Stromal cell of bone marrow (primary cell): ENCODE data around the gene TPPP3.

Experiments used
- DNase-seq: peaks from one replicate; pipeline ENCODE4 v3.0.0-alpha.2; 2012; ENCODE audit warnings: low read depth

Gene TPPP3

DNA sequence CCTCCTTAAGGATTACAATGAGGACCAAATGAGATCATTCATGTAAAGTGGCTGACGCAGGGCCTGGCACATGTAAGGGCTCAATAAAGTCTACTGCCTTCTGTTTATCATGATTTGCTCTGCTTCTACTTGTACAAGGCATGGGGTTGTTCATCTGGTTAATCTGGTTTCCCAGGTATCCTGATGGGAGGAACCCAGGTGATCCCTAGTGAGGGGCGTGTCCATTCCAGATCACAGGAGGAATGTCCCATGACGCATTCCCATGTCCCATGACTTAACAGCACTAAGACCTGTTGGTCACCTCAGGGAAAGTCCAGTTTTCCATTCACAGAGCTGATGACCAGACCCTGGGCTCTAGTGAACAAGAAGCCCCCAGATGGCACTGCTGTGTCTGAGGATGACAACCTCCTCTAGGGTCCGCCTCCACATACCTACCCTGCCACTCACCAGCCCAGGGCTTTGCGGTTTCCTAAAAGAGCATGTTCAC, 11.5 kb upstream of the TPPP3 start:
- no peak for DNase-seq

DNA sequence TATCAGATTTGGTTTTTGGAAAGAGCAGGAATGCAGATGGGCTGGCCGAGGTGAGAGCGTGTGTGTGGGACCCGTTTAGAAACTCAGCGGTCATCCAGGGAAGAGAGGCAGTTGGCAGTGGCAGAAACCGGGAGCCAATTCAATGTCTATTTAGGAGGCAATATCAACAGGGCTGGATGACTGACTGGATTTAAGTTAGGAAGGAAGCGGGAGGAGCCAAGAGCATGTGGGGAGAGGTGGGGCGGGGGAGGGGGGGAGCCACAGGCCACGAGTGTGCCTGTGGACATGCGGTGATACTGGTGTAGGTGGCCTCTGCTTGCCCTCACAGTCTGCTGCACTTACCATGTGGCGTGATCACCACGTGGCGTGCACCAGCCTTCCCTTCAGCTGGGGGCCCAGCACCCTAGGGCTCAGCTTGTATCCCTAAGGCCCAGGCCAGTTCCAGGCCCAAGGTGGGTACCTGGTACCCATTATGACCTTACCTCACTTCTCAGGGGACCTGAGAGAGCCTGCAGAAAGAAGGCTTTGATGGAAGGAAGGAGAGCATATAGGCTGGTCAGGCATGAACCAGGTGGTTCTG, 10.8 kb upstream of the TPPP3 start:
- DNase-seq = no peak

DNA sequence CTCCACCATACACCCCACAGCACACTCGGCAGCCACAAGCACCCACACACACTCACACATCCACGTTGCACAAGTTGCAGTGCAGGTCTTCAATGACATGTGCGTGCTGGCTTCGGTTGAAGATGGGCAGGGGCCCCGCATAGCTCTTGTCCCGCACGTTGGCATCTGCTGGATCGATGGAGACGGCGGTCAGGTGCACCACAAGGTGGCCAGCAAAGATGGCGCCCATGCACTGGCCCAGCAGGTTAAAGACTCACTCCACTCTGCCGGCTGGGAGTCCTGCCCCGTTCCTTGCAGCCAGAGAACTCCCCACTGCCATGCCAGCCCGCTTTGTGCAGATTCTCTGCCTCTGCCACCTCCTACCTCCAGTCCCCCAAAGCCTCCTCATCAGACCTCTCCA, 7.6 kb upstream of the TPPP3 start:
- no peak for DNase-seq

DNA sequence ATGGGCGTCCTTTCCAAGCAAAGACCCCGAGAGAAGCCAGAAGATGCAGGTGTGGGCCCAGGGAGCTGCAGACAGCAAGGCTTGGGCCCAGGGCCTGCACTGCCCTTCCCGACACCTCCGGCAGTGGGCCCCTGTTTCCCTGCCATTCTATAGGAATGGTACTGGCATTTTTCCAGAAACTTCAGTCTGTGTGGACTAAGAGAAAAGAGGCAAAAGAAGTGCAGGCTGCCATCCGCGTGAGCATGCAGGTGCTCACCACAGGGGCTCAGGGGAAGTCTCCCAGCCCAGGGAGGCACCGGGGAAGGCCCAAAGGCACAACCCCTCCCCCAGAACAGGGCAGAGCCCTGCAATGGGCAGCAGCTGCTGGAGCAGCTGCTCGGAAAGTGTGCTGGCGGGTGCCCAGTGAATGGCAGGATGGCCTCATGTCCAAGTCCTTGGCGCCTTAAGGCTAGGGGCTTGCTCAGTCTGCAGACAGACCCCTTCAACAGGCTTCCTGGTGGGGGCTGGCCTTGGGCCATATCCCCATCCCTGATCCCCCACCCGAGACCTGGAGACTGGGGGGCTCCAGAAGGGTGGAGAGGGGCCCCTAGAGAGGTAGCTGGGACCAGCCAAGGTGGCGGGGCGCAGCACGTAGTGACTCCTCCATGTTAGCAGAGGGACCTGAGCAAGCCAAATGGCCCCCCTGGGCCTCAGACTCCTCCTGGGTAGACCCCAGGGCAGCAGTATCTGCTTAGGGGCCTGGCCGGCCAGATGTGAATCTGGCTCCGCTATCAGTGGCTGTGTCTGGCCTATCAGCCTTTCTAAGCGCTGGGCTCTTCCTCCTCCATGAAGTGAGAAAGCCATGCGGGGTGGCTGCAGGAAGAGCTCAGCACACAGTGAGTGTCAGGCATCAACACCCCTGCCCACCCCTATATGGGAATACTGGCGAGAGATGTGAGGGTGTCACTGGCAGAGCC, 6.7 kb upstream of the TPPP3 start:
- no peak for DNase-seq

DNA sequence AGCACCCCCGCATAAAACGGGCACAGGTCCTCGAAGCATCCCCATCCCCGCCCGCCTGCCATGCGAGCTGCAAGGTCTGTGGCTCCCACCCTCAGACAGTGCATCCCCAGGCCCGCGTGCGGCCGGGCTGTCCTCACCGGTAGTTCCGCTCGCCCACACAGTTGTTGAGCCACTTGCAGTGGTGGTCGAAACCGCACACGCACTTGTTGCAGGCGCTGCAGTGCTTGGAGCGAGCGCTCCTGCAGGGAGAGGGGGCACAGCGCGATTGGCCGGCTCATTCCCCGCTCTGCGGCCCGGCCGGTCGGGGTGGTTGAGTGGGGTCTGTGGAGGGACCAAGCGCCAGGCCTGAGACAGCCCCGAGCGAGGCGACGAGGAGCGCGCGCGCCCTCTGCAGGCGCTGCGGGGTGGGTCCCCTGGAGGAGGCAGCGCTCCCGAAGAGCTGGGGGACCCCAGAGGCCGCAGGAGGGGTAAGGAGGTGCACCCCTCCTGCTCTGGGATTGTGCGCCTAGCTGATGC, 6.0 kb upstream of the TPPP3 start:
- DNase-seq = no peak

DNA sequence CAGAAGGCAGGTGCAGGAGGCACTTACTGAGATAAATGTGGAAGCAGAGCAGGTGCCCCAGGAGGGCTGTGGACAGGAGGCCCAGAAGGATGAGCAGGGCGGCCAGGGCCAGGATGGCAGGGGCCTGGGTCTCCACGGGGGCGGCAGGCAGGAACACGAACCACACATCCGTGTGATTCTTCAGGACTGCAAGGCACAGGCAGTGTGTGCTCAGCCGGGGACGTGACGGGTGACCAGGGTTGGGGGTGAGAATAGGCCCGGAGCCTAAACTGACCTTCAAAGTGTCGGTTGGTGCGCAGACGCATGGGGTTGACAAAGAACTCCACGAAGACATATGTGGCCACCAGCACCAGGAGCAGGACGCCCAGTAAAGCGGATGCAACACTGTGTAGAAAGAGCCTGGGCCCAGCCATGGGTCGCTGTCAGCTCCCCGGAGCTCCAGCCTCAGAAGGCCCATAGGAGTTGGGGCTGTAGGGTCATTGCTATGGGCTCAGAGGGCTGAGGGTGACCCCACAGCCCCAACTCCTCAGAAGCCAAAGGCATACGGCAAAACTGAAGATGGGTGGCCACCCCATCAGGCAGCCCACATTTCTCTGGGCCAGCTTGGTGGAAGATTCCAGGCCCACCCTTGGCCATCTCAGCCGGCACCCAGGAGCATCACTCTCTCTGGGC, 5.4 kb upstream of the TPPP3 start:
- DNase-seq = no peak

DNA sequence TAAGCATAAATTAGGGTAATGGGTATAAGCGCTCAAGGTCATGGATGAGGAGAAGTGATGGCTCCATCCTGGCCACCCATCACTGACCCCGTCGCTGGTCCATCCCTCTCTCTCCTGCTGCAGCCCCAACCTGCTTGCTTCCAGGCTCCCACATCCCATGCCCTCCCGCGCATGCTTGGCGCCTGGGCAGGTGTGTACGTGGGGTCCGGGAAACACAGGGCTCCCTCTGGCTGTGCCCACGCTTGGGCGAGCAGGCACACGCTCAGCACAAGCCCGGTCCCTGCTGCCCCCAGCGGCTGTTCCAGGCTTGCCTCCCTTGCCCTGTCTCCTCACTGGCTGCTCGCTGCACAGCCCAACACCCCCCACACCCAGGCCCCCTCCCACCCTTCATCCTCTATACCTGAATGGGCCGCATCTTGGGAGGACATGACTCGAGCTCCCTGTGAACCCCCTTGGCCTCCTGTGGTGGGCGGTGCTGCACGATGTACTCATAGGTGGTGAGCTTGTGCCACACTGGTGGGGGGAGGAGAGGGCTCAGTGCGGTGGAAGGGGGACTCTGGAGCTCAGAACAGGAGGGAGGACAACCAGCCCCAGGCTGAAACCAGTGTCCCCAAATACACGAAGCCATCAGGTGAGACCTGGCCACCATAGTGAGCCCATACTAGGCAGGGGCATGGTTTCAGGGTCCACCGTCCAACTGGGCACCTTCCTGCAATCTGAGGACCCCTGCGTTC, 4.7 kb upstream of the TPPP3 start:
- no peak for DNase-seq

DNA sequence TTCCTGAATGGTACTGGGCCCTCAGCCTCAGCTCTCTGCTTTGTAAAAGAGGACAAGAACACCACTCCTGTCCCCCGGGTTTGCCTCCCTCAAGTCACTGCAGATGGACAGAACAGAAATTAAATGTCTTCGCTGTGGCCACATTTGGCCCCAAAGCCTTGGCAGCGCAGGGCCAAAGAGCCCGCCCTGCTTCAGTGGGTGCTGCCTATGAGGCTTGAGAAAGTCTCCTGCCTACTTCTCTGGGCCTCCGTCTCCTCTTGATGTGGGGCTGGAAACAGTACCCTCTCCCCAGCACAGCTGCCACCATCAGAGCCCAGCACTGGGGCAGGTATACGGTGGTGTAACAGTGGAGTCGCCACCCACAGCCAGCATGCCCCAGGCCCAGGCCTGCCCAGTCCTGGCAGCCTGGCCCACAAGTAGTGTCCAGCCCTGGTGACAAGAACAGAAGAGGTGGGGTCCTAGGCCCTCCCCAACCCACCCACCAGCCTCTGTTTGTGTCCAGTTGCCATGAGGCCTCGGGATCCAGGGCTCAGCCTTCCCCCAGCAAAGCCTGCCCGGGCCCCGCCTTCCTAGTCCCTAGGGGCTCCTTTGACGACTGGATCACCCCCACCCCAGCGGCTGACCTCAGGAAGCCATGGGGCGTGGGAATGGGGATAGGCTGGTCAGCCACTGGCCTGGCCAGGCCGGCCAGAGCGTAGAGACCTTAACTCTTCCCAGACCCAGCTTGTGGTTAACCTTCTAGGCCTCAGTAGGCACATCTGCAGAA, 3.9 kb upstream of the TPPP3 start:
- no peak for DNase-seq

DNA sequence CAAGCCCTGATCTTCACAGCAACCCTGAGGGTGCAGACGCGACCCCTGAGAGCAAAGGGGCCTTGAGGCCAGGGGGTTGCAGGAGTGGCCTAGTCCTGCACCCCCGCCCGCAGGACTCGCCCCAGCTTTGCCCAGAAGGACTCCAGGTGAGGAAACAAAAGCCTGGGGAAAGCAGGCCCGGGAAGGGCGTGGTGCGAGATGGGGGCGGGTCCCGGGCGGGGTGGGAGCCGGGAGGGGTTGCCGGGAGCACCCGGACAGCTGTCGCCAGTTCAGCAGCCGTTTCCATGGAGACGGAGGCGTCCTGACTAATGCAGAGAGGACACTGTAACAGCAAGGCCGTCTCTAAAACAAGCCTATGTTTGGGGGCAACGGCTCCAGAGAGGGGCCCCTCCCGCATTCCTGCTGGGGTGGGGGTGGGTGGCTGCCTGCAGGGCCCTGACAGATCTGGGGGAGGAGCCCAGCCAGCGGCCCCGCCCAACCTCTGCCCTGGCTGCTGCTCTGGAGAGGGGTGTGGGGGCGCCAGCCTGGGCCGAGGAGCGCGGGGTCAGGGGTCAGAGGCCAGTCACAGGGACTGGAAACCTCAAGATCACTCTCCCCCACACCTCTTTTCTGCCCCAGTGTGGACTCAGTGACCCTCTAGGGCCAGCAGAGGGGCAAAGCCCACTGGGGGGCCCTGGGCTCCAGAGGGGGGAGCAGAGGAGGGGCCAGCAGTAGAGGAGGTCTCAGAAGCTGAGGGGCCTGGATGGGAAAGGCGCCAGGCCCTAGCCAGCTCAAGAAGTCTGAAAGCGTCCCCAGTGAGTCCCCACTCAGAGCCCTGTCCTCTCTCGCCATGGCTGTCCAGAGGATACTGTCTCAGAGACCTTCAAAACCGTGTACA, 3.1 kb upstream of the TPPP3 start:
- DNase-seq = peak; percentile 53

DNA sequence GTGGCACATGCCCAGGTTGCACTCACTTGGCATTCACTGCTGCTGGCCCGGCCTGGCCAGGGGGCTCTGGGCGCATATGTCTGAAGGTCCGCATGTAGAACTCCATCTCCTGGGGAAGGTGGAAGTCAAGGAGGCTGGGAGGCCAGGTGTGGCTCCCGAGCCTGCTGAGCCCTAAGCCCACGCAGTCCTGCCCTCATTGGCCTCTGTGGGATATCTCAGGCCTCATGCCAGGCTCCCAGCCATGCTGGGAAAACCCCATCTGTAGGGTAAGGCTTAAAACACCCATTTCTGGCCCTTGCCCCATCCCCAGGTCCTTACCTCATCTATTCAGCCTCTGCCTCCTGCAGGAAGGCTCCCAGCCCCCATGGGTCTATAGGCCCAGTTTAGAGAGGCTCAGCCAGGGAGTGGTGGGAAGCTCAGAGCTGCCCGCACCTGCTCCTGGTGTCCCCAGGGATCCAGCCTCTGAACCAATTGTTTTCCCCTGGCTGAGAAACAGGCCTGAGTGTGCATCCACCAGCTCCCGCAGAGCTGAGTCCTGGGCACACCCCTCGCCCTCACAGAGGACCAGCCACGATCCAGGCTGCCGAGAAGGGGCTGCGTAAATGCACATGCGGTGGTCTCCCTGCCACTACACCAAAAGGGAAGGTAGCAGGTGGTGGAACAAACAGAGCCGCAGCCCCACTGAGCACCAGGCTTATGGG, 2.3 kb upstream of the TPPP3 start:
- DNase-seq = no peak

DNA sequence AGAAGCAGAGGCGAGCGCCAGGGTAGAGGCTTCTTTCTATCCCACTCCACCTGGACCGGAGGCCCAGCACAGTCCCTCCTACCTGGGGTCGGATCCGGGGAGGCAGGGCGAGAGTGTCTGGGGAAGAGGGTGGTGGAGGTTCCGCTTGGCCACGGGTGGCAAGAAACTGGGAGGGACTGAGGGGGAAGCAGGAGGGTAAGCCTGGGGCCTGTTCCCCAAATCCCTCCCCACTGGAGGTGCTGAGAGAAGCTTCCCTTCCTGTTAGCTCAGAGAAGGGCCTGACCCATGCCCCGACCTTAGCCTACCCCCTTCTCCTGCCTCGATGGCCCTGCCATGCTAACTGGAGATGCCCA, 1.8 kb upstream of the TPPP3 start:
- DNase-seq = no peak

DNA sequence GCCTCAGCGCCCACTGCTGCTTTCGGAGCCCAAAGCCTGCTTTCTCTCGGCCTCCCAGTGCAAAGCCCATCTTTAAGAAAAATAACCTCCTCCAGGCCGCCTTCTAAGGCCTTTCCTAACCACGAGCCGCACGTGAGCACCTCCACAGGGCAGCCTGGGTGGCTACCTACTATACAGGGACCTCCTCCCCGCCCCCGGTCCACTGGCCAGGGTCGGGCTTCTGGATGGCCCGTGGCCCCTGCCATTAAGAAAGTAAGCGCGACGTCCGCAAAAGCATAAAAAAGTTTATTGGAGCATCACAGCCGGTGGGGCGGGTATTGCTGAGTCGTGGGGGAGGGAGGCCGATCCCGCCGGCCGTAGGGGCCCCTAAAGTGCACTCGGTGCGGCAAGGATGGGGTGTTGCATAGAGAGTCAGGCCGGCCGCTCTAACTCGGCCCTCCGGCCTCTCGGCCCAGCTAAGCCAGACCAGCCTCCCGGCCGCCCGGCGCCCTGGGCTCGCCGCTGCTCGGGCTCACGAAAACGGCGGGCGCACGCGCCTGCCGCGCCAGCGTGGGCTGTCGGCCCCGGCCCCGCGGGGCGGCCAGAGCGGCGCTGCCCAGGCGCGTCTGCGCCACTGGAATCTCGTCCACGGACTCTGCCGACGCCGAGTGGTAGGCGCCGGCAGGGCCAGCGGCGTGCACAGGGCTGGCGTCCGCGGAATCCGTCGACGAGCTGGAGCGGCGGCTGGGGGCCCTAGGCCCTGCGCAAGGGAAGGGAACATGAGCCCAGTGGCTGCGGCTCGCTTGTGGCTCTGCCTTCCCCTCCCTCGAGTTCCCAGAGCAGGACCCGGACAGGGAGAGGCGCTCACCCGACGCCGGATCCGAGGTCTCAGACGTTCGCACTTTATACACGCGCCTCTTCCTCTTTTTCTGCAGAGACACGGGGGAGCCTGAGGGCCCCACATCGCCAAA, 1.1 kb upstream of the TPPP3 start:
- no peak for DNase-seq

DNA sequence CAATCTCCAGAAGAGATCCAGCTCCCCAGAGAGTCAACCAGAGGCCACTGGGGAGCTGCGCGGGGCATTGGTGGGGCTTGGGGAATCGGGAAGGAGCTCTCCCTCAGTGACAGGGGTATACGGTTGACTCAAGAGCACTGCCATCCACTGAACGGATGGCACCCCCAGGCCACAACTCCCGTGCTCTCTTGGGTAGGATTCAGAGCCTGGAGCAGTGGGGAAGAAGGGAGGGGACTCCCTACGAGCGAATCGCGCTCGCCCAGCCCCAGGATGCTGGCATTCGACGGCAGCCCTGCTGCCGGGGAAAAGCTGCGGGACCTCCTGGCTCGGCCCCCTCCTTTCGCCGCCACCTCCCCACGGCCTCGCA, 473 bp upstream of the TPPP3 start:
- DNase-seq = no peak

DNA sequence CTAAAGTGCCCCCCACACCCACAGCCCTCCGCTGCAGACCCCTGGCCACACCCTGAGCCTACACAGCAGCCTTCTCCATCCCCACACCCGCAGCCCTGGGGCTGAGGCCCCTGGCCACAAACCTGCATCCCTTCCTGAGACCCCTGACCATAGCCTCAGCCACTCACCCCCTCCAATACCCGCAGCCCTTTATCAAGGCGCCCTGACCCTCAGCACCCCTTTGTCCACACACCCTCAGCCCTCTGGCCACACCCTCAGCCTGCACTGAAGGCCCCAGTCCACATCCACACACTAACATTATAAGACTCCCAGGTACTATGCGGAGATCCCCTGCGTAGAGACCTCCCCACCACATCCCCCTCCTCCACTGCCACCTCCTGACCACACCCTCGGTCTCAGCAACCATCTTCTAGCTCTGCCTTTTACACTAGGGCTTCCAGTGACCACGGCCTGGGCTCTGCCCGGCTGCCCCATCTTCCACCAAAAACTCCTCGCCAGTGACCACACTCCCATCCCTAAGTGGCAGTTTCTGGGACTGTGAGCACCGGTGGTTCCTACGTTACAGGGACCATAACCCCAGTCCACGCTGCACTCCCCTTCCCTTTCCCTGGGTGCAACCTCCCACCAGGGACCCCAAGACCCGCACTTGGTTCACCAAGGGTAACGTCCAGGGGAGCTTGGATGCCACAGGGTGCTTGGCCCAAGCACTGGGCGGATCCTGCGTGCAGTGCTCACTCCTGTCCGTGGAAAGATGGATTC, 818 bp downstream of the TPPP3 start:
- no peak for DNase-seq

DNA sequence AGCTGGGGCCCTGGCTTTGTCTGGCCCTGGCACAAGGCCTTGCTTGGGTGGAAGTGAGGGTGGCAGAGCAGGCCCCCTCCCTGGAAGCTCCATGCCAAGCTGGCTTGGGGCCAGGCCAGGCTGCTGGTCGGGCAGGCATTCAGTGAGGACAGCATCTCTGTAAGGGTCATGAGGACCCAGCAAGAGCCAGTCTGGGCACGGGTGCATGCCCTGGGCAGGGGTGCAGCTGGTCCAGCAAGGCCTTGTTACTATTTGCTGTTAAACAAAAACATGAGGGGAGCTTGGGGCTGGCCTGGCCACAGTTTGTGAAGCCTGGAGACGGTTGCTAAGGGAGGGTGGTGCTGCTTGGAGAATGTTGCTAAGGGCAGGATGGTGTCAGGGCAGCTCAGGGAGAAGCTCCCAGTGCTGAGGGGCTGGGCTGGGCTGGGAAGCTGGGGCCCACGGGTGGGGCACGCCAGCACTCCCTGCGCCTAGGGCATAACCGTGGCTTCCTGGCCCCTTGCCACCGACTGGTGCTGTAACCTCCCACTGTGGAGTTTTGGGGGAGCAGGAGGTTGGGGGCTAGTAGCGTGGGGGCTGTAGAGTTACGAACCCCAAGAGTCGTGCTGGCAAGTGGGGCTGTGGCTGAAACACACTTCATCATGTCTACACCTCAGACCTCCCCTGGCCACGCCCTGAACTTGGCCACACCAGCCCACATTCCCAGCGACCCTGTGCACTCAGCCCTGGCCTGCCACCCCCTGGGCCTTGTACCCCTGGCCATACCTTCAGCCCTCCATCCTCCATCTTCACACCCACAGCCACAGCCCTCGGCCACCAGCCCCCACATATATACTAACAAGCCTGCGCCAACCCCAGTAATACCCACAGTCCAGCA, 1.6 kb downstream of the TPPP3 start:
- no peak for DNase-seq

DNA sequence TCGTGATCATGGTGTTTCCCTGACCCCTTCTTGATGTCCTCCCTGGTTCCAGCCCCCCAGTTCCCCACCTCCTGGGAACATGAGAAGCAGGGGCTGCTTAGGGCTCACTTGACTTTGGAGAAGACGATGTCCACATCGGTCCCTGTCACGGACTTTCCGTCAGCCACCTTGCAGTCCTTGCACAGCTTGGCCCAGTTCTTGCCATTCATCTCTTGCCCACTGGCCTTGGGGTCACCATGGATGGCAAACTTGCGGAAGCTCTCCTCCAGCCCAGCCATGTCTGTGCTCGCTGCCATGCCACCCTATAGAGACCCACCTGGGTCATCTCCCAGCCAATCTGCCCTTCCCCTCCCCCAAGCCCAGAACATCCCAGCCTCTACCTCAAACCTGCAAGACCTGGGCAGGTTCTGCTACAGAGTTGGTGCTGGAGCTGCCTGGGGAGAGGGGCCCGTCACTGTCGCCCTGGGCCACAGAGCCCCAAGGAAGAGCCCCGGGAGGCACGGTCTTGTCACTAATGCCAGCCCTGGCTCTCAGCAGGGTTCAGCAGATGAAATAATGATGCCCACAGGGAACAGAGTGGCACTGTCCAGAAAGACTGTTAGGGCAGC, 2.4 kb downstream of the TPPP3 start:
- no peak for DNase-seq
